Neural progenitor cell (in vitro differentiated cells): ENCODE data around the gene LCK.

Source experiments
- CTCF ChIP-seq: fragments of 200-600 bp; sonication (generic); IDR thresholded peaks from 2 replicates; pipeline ENCODE4 v1.5.1; 2017; ENCODE audit warnings: antibody characterized with exemption, mild to moderate bottlenecking
- EZH2 ChIP-seq: fragments of 200-600 bp; sonication (generic); IDR thresholded peaks from 2 replicates; pipeline ENCODE4 v1.6.1; 2017; ENCODE audit warnings: antibody characterized with exemption, mild to moderate bottlenecking, moderate library complexity
- EZH2phosphoT487 ChIP-seq: fragments of 200-600 bp; sonication (generic); IDR thresholded peaks from 2 replicates; pipeline ENCODE4 v1.6.1; 2017; ENCODE audit warnings: antibody characterized with exemption

- no peak for TF ChIP-seq CTCF
- no peak for TF ChIP-seq EZH2
- no peak for TF ChIP-seq EZH2phosphoT487
These were observed 11.3 kb upstream of the LCK start for GRCh38 chr1:32239790-32240139.
